HS-27A (cell line): ENCODE data around the gene NBAS.
"Not testable (repeated sequence)": the region's sequence is repeated elsewhere in the genome, so short reads cannot be mapped to it uniquely, and the experiment has no call there.

Experiments used
- DNase-seq: peaks from one replicate; pipeline ENCODE4 v3.0.0-alpha.2; 2012; ENCODE audit warnings: low read depth, missing footprints

The NBAS gene

DNA sequence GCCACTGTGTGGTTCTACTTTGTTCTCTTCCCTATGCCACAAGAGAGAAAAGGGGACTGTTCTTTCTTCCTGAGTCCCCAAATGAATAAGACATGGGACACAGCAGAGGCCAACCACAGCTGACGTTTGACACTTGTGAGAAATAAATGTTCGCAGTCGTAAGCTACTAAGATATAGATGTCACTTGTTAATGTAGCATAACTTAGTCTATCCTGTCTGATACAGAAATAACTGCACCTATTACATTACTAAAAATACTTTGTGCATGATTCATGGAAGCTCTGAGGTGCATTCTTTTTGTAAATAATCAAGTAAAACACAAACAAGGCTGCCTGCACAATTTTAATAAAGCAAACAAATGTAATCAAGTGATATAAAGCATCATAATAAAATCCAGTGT lies 148.8 kb downstream of the NBAS start:
- DNase-seq = no peak

DNA sequence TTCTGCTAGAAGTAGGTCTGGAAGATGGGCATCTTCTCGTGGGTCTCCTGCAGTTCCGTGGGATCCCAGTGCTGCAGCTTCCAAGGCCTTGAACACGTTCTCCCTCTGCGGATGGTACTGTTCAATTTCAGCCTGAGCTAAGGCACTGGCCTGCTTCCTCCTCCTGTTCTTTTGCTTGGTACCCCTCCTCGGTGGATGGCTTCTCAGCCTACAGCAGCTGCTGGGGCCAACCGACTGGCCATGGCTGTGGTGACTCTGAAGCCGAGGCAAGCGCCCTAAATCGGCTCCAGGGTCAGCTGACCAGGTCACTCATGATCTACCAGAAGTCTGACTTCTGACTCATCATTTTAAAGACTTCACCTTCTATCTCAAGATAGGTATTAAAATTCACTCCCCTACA lies 150.2 kb downstream of the NBAS start:
- no peak for DNase-seq

DNA sequence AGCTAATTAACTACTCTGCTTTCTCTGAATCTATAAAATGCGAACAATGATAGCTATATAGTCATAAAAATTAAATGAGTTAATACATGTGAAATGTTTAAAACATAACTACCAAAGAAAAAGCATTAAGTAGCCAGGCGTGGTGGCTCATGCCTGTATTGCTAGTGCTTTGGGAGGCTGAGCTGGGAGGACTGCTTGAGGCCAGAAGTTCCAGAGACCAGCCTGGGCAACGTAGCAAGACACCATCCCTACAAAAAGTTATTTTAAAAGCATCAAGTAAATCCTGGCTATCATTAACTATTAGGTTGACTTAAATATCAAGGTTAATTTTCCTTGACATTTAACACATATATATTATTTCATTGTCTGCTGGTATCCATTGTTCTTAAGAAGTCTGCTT lies 152.4 kb downstream of the NBAS start:
- no peak for DNase-seq

GRCh38 chr2:15407666-15408065 lies 153.5 kb downstream of the NBAS start:
- no peak for DNase-seq

DNA sequence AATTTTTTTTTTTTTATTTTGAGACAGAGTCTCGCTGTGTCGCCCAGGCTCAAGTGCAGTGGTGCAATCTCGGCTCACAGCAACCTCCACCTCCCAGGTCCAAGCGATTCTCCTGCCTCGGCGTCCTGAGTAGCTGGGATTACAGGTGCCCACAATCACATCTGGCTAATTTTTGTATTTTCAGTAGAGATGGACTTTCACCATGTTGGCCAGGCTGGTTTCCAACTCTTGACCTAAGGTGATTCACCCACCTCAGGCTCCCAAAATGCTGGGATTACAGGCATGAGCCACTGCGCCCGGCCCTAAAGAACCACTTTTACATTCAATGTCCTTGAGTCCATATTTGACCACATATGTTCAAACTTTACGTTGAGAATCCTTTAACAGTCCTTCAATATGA lies 156.6 kb downstream of the NBAS start:
- DNase-seq = not testable (repeated sequence)

DNA sequence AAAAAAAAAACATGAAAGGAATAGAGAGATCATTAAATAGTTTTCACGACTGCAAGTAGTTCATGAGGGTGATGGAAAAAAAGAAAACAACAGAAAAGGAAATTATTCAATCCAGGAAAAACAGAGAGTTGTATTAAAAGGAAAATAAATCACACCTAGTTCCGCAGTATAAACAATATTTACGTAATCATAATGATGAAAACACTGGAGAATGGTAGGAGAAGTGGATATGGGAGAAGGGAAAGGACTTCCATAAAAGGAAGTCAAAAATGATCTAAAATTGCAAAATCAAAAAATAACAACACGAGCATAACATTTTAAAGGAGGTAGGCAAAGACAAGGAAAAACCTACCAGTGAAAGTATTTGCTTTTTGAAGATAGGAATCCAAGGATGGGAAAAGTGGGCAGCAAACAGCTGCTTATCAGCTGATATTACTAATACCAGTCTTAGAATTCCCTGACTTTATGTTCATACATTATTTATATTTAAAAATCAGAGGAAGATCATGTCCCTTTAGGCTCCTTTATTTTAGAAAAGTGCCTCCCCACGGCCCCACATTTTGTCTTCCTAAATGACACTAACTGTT lies 160.8 kb downstream of the NBAS start:
- no peak for DNase-seq

GRCh38 chr2:15399241-15399640 lies 161.9 kb downstream of the NBAS start:
- no peak for DNase-seq

DNA sequence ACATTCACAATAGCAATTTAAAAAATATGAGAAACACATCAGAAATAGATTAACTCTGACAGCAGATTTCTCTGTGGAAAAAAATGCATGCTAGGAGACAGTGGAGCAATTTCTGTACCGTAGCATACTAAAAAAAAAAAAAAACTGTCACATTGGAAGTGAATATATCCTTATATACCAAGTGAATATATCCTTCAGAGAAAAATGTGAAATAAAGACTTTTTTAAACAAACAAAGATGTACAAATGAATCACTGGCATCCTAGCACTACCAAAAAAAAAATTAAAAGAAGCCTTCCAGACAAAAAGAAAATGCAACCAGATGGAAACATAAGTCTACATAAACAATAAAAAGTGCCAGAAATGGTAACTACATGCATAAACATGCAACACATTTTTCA lies 169.4 kb downstream of the NBAS start:
- no peak for DNase-seq

- no peak for DNase-seq
Measured at GRCh38 chr2:15389895-15390294, 171.2 kb downstream of the NBAS start.

DNA sequence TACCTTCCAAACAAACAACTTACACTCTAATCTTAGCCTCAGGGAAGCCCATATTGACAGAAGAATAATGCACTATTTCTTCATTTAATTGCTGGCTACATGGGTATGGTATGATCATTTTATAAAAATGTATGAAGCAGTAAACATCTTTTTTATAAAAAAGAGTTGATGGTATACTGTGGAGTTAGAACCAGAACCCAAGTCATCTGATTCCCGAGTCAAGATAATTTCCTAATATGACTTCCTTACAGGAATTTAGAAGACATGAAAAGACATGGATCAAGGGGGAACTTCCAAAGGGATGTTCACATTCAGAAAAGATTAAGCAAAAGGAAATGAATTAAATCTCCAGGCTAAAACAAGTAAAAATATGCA lies 171.8 kb downstream of the NBAS start:
- DNase-seq = no peak

- DNase-seq = no peak
Measured at GRCh38 chr2:15388406-15389325, 172.5 kb downstream of the NBAS start.

DNA sequence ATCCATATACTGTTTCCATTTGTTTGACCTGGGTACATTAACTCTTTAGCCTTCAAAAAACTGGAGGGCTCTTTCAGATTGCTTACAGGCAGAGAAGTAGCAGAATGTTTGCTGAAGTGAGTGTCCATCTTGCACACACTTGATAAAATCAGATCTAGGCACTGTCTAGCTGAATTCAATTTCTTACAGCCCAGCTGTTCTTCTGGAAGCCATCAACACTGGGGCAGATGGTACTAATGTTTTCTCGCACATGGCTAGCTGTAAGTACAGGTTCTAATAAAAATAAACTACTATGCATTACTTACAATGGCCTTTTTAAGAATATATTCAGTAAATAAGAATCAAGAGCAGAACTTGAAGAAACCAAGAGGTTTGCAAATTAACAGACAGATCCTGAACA lies 175.9 kb downstream of the NBAS start:
- no peak for DNase-seq

DNA sequence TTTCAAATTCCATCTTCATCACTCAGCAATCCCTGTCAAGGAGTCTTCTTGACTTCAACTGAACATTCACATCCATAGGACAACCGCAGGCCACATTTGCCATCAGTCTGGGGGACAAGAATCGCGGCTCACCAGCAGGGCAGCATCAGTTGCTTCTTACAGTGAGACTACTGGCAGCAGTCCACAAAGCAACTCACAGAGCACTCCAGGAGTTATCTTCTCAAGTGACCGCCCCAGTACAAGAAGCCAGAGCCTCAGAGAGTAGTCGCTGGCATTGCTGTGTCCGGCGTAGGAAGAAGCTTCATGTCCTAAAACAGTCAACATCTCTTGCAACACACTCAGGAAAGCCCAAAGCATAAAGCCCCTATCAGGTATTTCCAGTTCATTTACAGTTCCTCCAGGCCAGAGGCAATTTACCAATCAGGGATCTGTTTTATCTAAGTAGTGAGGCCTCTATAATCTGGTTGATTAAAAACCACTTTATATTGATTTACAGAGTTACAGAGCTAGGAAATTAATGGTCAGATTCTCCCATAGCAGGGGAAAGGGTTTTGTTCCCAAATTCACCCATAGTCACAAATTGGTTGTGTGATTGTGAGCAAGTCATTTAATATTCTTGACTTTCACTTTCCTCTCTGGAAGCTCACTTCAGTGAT lies 177.3 kb downstream of the NBAS start:
- no peak for DNase-seq

DNA sequence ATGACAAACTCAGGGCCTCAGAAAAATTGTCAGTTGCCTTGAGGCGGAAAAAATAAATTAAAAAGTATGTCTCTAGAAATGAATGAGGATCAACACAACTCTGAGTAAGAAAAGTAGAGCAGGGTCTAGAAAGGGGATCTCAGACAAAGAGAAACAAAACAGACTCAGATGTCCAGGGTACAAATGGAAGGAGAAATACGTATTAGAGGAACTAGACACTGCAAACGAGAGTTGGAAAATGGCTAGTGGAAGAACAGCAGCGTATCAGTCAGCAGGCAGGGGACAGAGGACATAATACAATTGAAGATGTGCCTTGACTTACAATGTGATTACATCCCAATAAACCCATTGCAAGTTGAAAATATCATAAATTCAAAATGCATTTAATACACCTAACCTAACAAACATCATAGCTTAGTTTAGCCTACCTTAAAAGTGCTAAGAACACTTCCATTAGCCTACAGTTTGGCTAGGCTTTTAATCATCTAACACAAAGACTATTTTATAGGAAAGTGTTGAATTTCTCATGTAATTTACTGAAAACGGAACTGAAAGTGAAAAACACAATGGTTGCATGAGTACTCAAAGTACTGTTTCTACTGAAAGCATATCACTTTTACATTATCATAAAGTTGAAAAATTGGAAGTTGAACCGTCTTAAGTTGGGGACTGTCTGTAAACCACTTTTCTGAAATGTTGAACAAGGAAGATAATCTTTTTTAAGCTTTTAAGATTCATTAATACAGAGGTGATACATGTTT lies 182.8 kb downstream of the NBAS start:
- DNase-seq = no peak

DNA sequence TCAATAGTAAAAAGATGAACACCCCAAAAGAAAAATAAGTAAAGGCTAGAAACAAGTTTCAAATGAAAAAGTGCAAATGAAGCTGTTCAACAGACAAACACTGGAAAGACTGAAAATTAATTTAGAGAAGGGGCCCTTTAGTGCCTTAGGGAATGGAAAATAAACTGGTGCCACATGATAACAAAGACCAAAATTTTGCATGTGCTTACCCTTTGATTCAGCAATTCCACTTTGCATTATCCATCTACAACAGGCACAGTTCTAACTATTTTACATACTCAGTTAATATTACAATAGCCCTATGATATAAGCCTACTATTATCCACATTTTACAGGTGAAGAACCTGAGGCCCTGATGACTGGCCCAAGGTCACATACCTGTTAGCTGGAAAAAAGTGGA lies 183.9 kb downstream of the NBAS start:
- no peak for DNase-seq

GRCh38 chr2:15372019-15372418 lies 189.1 kb downstream of the NBAS start:
- no peak for DNase-seq

- no peak for DNase-seq
Measured at GRCh38 chr2:15369129-15369528, 192.0 kb downstream of the NBAS start.

- DNase-seq = no peak
Measured at GRCh38 chr2:15367715-15368114, 193.4 kb downstream of the NBAS start.

DNA sequence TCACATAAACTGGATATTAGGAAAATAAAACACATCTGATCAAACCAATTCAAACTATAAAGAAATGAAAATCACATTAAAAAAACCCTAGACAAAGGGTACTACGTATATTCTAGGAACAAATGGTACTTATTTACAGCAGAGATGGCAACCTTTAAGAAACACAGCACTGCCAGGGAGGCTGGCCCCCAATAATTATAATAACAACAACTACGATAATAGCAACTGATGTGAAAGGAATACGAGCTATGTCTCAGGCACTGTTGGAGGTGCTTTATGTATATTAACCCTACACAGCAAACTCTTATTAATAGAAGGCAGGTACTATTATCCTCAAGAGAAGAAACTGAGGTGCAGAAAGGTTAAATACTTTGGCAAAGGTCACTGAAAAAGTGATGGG lies 193.9 kb downstream of the NBAS start:
- DNase-seq = no peak

GRCh38 chr2:15365411-15365810 lies 195.7 kb downstream of the NBAS start:
- DNase-seq = no peak

- no peak for DNase-seq
Measured at GRCh38 chr2:15364561-15364960, 196.6 kb downstream of the NBAS start.

GRCh38 chr2:15363734-15364133 lies 197.4 kb downstream of the NBAS start:
- DNase-seq = no peak

- peak; percentile 29 for DNase-seq
Measured at GRCh38 chr2:15363142-15363541, 198.0 kb downstream of the NBAS start.
